Inflammatory macrophage (primary cell): ENCODE measurements around the gene NDST4.
"Not testable (repeated sequence)": the region's sequence is repeated elsewhere in the genome, so short reads cannot be mapped to it uniquely, and the experiment has no call there.

Experiments
- DNase-seq, 2 donors: peaks; one replicate each; pipeline ENCODE4 v3.0.0-alpha.2; 2020 to 2022

The NDST4 gene

DNA sequence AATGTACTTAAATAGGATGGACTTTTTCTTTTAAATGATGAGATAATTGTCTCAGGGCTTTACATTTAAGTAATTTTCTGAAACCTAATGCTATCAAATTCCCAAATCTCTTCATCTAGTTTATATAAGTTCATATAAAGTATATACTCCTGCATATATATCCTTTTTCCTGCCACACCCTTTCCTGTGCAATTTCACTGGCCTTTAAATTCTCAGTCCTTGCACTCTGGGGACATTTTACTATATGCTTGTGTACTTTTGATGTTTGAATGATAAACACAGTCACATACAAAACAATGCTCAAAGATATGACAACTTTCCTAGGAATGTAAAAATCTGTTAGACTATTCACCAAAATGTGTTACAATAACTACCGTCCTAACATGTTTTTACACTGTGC, 60.1 kb downstream of the NDST4 start:
- DNase-seq: no peak

DNA sequence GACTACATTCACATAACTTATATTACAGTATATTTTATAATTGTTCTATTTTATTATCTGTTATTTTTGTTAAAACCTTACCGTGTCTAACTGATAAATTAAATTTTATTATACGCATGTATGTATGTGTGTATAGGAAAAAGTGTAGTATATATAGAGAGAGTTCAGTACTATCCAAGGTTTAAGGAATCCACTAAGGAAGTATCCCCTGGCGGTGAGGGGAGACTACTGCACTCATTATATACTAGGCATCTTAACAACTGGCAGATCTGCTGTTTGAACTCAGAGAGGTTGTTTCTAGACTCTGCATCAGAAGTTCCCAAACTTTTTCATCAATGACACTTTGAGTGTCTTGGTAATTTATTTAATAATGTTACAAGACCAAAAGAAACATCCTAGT, 70.9 kb downstream of the NDST4 start:
- DNase-seq: no peak

DNA sequence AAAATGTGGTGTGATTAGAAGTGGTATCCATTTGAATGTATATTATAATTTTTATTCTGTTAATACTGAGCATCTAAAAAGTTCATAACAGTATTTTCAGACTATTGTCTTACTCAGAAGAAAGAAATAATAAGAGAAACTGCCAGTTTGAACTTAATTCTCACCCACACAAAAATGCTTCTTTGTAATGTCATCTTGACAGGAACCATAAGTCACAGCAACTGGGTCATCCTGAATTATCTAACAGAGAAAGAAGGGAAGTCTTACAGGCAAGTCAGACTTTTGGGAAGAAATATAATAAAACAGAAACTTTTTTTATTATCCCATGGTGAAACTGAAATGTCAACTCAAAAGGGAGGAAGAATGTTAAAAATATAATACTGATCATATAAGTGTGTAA, 83.1 kb downstream of the NDST4 start:
- no peak for DNase-seq

DNA sequence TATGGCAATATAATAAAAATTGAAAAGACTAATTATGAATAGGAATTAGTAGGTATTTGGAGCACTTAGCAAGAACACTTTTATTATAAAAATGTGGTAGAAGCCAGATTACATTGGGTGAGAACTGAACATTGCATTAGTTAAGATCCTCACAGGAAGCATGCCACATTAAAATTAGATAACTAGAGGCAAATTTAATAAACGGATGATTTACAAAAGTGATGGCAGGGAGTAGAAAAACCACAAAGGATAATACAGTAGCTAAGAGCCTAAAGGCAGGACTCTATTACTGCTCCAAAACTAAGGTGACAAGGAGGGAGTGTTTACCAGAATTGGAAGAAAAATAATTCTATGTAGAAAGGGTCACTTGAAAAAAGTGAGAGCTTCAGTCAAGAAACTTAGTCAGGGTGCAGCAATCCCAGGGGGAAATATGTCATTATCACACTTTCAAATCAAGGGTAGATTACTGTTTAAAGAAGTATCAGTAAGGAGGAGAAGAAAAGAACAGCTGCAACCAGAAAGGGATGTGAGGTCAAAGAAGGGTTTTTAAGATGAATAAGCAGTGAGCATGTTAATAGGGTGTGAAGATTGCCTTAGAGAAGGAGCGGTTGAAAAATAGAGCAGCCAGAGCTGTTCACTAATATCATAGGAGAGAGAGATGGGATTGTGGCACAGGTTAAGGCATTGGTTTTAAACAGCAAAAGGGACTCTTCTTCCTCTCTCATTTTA, 84.6 kb downstream of the NDST4 start:
- DNase-seq: no peak

DNA sequence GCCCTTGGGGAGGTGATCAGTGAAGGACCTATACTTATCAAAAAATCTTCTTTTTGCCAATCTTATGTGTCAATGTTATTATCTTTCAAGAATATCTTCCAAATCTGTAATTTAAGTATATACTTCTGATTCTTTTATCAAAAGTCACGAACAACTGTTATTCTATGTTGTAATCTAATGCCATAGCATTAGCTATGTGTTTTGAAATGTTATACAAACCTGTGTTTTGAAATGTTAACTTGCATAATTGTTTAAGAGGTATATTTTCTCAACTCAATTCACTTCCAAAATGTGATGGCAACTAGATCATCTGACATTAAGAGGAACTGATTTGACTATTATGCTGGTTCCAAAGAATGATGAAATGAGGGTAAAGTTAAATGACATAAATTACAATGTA, 113.5 kb downstream of the NDST4 start:
- DNase-seq: no peak

DNA sequence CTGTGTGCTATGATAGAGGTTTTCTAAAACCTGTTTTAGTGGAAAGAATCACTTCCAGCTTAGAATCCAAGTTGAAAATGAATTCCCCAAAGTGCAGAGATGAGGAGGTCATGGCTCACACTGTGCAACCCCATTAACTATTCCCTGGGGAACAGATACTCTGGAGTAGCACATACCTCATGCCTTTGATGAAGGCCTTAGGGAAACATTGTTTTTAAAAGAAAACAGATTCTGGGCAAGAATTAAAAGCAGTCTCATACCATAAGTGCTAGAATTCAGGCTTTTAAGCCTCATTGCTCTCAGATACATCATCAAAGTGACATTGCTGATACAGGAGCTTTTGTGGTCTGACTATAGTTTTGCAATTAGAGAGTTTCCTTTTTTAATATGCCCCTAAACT, 115.1 kb downstream of the NDST4 start:
- no peak for DNase-seq

DNA sequence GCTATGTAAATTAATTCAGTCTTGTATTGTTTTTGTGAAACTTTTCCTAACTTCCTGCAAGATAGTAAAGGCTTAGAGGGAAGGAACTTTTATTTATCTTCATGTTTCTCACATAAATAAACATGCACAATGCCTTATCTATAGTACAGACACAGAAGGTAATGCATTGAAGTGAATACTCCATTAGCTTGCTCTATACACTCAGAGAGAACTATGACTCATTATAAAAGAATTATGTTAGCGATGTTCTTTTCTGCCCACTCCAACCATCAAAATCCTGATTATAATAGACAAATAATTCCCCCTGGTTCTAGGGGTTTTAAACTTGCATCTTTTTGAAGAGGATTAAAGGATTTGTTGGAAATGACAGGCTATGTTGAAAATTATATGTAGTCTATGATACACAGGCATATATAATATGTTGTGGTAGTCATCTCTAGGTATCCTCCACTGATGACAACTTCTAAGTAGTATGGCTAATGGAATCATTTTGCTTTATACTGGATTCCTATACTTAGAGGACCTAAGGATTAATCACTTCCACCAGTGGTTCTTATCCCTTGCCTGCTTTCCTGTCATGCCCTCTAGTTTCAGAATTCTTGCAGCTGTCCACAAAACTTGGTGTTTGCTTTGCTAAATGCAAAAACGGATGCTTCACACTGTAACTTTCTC, 115.7 kb downstream of the NDST4 start:
- DNase-seq: no peak

DNA sequence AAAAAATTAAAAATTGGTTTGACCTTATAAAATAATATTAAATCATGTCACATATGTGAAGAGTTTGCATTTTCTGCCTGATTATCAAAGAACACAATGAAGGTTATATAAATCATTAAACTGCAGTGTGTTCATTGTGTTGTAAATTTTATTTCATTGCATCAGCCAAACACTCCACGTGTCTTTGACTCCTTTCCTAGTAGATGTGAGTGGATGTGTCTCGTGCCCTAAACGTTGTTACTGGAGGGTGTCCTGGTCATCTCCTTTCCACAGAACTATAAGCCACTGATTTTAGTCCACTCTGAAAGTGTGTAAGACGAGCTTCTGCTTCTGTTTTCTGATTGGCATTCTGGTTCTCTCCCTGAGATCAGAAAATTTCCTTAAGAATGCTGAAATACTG, 127.3 kb downstream of the NDST4 start:
- no peak for DNase-seq

DNA sequence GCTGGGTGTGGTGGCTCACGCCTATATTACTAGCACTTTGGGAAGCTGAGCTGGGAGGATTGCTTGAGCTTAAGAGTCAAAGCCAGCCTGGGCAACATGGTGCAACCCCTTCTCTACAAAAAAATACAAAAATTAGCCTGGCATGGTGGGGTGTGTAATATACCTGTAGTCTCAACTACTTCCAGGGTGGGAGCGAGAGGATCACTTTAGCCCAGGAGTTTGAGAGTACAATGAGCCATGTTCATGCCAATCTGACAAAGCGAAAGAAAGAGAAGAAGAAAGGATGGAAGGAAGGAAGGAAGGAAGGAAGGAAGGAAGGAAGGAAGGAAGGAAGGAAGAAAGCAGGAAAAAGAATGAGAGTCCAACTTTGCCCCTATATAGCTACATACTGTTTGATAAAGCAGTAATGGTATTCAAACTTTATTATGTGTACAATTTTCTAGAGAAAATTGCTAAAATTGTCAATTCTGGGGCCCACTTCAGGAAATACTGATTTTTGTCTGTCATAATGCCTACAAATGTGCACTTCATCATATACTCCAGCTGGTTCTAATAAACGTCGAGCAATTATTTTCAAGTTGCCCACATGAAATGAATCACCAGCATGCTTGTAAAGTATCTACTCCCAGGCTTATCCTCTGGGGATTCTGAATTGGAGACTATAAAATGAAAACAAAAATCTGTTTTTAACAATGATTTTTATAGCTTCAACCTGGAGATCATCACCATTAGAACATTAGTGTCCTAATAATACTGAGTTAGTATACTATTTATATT, 132.3 kb downstream of the NDST4 start:
- DNase-seq: no peak

DNA sequence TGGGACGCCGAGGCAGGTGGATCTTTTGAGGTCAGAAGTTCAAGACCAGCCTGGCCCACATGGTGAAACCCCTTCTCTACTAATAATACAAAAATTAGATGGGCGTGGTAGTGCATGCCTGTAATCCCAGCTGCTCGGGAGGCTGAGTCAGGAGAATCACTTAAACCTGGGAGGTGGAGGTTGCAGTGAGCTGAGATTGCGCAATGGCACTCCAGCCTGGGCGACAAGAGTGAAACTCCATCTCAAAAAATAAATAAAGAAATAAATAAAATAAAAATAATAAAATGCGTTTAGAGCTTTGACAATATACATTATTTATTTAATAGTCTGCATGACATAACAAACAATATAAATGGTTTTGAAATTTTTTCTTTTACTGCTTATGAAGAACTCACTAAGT, 133.0 kb downstream of the NDST4 start:
- DNase-seq: not testable (repeated sequence)

DNA sequence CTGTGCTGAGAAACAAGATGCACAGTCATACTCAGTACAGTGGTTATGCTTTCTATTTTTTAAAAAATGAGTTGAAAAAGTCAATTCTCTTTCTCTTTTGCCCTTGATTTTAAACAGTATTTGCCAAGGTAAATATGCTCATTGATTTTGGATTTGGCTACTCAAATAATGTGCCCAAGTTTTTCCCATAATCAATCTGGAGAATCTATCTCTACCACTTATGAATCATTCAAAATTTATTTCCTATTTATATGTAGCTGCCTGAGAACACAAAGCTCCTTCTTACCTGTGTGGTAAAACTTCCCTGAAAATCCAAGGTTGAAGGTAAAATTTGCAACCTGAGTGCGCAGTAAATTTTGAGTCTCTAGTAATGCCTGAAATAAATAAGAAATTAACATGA, 136.5 kb downstream of the NDST4 start:
- DNase-seq: no peak

DNA sequence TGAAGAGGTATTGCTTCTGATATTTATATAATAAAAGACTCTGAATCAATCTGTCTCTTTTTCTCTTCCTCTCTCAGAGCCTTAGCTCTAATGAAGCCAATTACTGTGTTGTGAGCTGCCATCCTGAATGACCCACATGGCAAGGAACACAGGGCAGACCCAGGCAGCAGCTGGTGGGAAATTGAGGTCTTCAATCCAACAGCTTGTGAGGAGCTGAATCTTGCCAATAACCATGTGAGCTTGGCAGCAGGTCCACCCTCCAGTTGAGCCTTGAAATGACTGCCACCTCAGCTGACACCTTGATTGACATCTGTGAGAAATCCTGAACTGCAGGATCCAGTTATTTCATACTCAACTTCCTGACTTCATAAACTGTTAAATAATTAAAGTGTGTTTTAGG, 149.4 kb downstream of the NDST4 start:
- no peak for DNase-seq

DNA sequence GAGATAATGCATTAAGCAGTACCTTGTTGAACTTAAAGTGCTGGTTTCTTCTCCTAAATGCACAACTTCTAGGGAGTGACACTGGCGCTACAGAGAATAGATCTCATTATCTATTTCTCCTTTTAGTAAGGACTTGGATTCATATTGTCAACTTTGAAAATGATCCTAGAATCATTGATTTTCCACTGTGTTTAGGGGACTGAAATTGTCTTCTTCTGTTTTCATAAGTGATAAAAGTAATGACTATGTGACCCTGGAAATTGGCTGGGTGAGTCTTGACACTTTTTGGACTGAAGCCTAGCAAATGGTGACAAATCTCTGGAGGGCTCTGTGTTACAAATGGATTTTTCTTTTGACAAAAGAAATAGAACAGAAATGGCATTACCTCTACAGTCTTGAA, 167.8 kb downstream of the NDST4 start:
- no peak for DNase-seq

DNA sequence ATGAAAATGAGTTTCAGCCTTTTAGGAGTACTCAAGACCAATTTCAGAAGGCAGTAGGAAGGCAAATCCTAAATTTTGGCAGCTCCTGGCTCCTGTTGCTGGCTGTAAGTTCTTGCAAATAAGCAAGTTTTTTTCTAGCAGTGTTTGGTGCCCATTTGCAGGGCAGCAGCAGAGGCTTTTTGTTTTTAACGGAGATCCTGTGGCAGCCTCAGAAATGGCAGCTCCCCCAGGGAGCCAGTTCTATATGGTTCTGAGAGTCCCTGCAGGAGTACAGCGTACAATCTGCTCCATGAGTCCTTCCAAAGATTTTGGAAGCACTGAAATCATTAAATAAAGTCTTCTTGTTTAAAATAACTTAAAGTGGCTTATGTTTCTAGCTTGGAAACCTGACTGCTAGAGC, 171.9 kb downstream of the NDST4 start:
- DNase-seq: no peak

DNA sequence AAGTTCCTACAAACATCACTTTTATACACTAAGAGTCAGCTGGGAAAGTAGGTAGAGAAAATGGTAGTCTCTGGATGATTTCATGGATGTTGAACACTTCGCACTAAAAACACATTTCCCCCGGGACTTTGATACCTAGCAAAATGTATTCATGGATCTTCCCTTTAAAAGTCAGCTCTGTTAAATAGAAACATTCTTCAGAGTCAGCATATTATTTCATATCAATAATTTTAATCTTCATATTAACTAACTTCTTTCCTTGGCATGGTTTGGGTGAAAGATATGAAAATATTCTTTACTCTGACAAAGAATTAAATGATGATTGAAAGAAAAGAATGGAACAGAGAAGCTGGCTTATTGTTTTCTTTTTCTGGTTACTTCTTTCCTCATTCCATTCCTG, 185.5 kb downstream of the NDST4 start:
- DNase-seq: no peak

DNA sequence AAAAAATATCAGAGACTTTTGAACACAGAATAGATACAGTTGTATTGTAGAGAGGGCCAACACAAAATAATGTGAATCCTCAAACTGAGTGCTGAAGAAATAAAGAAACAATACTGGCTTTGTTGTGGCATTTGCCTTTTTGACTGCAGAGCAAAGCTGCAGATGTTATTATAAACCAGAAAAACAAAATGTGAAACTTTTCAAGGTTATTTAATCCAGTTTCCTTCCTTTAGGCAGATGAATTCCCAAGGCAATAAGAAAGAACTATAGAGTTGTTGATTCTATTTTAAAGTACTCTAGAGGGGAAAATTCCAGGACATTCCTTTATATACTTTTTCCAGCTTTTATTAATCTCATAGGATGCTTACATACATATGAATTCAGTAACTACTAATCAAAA, 186.8 kb downstream of the NDST4 start:
- no peak for DNase-seq

DNA sequence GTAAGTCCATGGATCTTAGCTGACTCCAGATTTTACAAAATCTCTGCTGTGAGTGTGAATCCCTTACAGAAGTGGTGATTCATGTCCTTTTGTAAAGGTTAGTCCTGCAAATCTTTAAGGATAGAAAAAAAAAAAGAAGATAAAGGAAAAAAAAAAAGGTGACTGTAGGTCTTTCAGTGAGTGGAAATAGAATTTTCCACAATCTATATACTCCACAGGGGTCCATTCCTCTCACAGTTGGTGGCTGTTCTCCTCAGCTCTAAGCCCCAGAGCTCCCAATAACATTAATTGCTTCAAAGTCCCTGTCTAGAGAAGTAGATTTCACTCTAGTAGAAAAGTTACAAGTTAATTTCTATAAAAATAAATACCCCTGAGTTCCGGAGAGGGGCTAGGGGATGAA, 189.1 kb downstream of the NDST4 start:
- DNase-seq: no peak

DNA sequence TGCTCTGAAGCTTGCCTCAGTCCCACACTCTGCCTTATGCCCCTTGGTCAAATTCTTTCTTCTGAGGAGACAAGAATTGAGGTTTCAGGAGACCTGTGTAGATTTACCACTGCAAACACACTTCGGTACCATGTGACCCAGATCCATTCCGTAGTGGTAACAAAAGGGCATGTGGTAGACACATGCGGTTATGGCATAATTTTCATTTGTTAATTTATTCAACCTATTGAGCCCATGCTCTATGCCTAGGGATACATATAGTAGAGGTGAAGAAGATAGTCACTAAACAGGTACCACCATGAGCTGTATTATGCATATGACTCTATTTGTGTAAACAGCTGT, 190.9 kb downstream of the NDST4 start:
- no peak for DNase-seq

DNA sequence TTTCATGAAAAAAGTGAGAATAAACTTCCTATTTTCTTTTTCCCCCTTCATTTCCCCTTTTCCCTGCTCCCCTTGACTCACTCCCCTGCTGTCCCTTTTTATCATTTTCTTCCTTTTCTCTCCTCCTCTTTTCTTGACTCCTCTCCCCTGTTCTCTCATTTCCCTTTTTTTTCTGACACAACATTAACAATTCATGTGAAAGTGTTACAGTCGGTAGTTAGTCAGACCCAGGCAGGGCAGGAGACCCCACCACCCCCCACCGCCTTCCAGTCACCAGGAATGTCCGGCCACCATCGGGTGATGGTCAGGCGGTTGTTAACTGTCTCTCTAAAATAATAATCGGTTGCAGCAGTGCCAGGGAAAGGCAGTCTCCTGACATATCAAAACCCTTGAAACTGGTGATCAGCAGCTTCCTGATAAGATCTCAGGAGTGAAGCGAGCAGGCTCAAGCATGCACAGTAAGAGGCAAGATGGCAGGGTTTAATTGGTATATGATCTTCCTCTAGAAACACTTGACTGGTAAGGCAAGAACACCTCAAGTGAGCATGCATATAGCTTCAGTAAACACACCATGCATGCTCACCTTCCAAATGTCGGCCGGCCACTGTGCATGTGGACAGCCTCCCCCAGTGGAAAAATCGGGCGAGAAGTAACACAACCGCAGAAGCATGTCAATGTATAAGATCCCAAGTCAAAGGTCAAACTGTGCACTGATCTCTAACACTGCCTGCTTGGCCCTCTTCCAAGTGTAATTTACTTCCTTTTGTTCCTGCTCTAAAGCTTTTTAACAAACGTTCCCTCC, 191.4 kb downstream of the NDST4 start:
- no peak for DNase-seq

DNA sequence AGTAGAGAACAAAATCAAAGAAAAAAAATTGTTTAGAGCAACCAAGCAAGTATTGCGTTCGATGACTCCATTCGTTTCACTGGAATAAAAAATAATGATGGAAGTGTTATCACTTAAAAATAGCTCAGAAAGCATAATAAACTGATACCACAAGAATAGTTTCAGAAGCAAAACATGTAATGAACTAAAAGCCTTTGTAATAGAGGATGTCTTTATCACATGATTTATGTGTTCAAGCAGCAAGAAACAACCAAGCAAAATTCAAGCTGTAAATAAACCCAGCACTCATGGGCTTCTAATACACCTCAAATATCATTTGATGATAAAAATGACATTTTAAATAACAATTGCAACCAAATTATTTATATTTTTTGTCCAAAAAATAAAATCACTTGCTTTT, 192.2 kb downstream of the NDST4 start:
- DNase-seq: no peak

DNA sequence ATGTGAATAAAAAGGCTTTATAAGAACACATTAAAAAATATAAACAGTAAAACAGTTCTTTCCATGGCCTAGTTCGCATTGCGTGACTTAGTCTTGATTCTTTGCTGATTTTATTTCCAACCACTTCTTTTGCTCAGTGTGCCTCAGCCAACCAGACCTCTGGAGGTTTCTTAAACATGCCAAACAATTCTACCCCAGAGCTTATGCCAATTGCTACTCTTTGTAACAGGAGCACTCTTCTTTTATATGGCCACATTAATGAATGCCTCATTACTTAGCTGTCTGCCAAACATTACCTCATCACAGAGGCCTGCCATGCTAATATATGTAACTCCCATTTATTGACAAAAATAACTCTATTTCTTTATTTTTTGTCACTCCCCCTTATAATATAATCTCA, 202.3 kb downstream of the NDST4 start:
- DNase-seq: no peak

DNA sequence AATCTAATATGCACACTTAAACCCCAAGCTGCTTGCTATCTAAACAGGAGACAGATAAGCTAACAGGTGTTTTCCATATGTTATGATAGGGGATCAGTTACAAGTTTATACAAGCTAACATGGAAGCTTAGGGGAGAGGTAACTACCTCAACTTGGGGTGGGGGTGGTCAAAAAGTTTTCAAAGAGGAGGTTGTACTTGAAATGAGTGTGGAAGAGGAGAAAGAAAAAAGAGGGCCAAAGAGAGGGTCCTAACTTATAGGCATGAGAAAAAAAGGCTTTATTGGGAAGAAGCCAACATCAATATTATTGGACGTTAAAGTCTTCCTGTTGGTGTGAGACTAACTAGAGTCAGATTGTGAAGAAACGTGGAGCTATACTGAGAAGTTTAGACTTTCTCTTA, 205.9 kb downstream of the NDST4 start:
- no peak for DNase-seq

DNA sequence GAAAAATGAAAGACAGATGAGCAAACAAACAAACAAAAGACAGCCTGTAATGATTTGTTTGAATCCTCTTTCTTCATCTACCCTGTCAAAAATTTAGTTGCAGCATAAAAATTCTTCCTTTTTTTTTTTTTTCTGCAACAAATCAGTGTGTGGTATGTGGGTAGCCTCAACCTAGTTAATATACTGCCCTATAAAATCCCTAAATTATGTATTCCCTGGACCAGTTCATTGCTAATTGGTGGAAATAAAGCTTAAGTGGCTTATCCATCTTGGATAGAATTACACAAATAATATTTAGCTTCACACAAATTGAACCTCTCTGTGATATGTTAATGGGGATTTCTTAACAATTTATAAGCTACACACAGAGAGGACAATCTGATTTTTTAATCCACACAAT, 208.4 kb downstream of the NDST4 start:
- DNase-seq: no peak
